RPMI8226 (cell line): Measurements from ENCODE around the gene MYOCD.

ENCODE experiments used
- DNase-seq: peaks from one replicate; pipeline ENCODE4 v3.0.0-alpha.2; 2015

Gene MYOCD

GRCh38 chr17:12644623-12645022, 21.1 kb upstream of the MYOCD start:
- no peak for DNase-seq

GRCh38 chr17:12646761-12647422, 18.8 kb upstream of the MYOCD start:
- DNase-seq = no peak

- no peak for DNase-seq
Measured at GRCh38 chr17:12648498-12648897, 17.2 kb upstream of the MYOCD start.

- no peak for DNase-seq
Measured at GRCh38 chr17:12655936-12656335, 9.8 kb upstream of the MYOCD start.

DNA sequence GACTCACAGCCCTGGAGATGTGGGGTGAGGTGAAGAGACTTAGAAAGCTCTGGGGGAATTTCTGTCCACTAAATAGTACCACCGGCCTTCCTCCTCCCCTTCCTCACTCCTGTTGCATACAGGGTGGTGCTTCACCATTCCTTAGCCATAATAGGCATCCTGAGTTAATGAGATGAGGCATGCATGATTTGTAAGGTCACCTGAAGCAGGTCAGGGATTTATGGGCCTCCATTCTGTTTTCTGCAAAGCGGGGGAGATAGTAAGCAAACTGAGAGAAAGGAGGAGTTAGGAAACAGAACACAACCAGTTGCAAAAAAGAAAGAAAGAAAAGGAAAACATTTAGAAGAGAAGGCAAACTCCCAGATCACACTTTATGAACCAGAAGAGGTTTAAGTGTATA, 9.3 kb upstream of the MYOCD start:
- no peak for DNase-seq

DNA sequence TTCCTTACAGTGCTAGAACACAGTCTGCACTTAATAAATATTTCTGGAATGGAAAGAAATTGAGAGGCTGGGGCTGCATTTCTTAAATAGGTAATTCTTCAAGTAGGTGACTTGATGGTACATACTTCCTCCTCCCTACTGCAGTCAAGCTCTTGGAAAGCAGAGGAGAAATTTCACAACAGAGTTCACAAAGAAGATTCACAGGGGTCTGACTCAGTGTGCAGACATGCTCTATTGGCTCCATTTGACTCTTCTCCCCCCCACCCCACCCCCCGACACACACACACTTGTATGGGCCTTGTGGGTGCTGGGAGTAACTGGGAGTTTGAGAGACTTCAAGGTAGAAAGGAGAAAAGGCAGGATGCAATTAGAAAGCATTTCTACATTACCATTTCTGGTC, 6.2 kb upstream of the MYOCD start:
- no peak for DNase-seq

GRCh38 chr17:12664252-12664651, 1.4 kb upstream of the MYOCD start:
- DNase-seq = no peak

GRCh38 chr17:12664894-12665262, 812 bp upstream of the MYOCD start:
- DNase-seq = no peak

DNA sequence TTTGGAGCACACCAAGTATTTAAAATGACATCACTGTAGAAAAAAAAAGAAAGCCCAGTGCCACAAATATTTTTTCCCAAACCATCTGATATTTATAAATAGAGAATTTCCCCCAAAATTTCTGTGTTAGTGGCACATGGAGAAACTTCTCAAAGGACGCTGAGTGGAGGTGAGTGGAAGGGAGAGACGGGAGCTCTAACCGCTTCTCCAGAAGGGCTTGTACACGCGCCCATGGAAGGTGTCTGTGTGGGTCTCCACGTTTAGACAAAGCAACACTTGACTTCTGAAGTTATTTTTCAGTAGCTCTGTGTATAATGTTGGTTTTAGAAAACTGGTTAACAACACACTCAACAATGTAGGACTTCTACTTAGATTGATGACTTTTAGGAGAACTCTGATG, 1.0 kb downstream of the MYOCD start:
- no peak for DNase-seq

- DNase-seq = peak; percentile 17
Measured at GRCh38 chr17:12667299-12667958, 1.7 kb downstream of the MYOCD start.

- DNase-seq = no peak
Measured at GRCh38 chr17:12671906-12672305, 6.2 kb downstream of the MYOCD start.

GRCh38 chr17:12672947-12673346, 7.3 kb downstream of the MYOCD start:
- DNase-seq = no peak

GRCh38 chr17:12673788-12674187, 8.1 kb downstream of the MYOCD start:
- no peak for DNase-seq

- DNase-seq = peak; percentile 2
Measured at GRCh38 chr17:12680407-12680897, 14.8 kb downstream of the MYOCD start.

GRCh38 chr17:12680993-12681392, 15.3 kb downstream of the MYOCD start:
- no peak for DNase-seq

DNA sequence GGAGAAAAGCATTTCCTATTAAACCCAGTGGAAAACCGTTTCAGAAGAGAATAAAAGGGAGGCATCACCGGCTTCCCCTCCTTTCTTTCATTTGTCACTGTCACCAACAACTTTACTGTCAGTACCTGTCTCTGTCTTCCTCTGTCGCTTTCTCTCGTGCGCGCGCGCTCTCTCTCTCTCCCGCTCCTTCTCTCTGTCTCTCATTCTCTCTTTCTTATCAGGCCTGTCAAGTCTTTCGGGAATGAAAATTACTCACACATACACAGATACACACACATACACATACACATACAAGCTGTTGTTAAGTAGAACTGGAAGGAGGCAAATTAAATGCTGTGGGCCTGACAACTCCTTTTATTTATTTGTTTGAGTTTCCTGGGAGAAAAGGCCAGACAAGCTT, 17.6 kb downstream of the MYOCD start:
- no peak for DNase-seq

DNA sequence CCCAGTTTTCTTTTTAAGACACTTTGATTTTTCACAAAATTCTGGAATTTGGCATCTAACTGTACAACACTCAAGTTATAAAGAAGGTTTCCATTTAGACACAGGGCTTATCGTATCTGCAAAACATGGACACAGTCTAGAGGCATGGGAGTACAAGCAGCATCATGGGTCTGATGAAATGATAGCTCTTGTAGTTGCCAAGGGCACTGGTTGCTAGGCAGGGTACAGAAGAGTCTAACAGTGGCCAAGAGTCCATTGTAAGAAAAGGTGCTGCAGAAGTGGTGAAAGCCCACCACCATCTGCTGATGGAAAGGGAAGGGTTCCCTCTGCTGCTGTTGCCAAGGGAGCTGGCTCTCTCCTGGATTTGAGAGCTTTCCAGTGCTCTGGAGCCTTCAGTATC, 20.8 kb downstream of the MYOCD start:
- no peak for DNase-seq

GRCh38 chr17:12688382-12688781, 22.7 kb downstream of the MYOCD start:
- DNase-seq = no peak

DNA sequence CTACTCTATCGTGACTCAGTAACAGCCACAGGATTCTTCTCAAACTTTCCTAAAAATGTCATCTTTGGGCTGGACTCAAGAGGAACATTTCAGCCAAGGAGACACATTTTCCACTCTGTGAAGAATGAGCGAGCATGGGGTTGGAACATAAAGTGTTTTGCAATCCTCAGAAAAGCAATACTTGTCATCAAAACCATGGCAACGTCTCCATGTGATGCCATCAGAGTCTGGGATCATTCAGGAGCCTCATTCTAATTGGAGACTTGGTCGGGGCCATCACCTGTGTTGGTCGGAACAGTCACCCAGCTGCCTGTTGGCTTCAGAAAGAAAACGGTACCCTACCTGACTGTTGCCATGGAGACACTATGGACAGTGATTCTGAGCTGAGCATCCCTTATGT, 25.5 kb downstream of the MYOCD start:
- no peak for DNase-seq

GRCh38 chr17:12693640-12694039, 27.9 kb downstream of the MYOCD start:
- DNase-seq = no peak

DNA sequence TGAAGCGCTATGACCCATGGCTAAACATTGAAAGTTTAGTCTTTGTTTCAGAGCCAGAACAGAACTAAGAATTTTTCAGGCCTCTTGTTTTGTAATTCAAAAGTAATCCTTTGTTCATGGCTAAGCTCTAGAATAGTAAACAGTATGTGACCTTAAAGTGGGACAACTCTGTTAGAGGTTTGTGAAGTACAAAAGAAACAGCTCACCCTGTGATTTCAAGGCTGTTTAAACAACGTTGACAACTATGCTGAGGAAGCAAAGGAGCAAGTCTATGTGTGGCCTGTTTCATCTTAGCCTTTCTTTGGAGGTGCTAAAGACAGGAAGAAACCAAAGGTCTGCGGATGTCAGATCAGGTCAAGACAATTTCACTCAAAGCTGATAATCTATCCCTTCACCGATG, 40.4 kb downstream of the MYOCD start:
- no peak for DNase-seq

GRCh38 chr17:12709063-12709462, 43.4 kb downstream of the MYOCD start:
- DNase-seq = no peak

DNA sequence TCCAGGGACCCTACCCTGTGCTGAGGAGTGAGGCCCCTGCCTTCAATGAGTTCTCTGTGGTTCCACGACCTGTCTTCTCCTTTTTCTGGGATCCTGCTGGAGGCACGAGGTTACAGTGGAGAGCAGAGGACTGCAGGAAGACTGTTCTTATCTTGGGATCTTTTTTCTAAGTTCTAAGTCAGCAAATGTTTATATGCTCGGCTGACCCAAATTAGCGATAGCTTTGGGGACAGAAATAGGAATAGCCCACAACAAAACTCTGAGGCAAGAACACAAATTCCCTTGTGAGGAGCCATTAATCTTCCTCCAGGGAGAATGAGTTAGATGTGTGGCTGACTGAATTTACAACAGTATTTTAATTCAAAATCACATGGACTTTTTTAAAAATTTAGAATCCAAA, 46.7 kb downstream of the MYOCD start:
- no peak for DNase-seq

DNA sequence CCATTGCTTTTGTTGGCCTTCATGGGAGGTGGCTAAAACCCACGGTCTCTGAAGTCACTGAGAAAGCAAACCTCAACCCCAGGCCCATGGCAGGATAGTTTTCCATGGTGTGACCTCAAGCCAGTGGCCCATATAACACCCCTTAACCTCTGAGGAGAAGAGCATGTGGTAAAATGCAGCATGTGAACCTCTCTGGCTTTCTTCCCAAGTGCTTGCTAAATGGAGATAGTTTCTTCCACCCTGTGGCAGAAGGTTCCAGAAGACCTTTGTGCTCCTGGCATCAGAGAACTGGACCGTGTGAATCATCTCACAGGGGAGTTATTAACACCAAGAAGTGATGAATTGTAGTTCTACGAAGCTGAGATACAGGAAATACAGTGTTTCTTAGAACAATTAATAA, 47.3 kb downstream of the MYOCD start:
- DNase-seq = no peak

DNA sequence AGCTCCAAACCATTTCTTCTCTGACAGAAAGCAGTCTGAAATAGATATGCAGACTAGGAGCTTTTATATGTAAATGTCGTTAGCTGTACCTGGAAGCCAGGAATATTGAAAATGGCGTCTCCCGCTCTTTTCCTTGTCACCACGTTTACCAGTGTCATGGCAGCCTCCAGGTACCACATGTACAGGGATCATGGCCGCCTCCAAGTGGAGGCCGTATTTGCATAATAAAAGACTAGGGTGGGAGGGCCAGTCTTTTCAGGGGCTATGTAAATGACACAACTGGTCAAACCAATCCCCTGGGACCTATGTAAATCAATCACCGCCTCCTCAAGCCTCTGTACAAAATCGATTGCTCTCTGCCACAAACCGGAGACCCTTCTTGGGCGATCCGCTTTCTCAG, 54.3 kb downstream of the MYOCD start:
- no peak for DNase-seq
